H7 (cell line): ENCODE measurements around the gene KCNH8. TPM values are rescaled to one million over a fixed set of nuclear protein-coding genes. Genes with fewer than 3 reads are reported as not detected.

ENCODE experiments used
- DNase-seq: peaks from one replicate; pipeline ENCODE4 v3.0.0; 2012
- H3K27me3 ChIP-seq: 2 replicates; pipeline ENCODE4 v1.6.0; 2011; ENCODE audit warnings: mild to moderate bottlenecking, low read length; ENCODE audit not compliant: control insufficient read depth, insufficient read depth
- H3K36me3 ChIP-seq: replicated peaks from 2 replicates; pipeline ENCODE4 v1.5.1; 2011; ENCODE audit warnings: low read length; ENCODE audit not compliant: control insufficient read depth, insufficient read depth
- H3K4me3 ChIP-seq: 2 replicates; pipeline ENCODE4 v1.5.1; 2011; ENCODE audit warnings: low read depth, mild to moderate bottlenecking, control low read depth, low read length, moderate library complexity; ENCODE audit not compliant: insufficient read depth
- total RNA-seq: library from RNA; depleted of rRNA; stranded (reverse); fragments of >200 nt; shearing (Covaris generic); gene quantifications from 2 replicates; pipeline ENCODE4 v1.2.3, GENCODE V29; 2014

The KCNH8 gene
- total RNA-seq, 1 experiment from 2014 or later = 0.55 TPM

GRCh38 chr3:19149368-19149767 lies 1.1 kb downstream of the KCNH8 start:
- peak; percentile 48 for DNase-seq
- peaks cover 7% of the 10 kb centered on the region; the same call in 1 of the 2 replicates for H3K27me3 ChIP-seq
- H3K36me3 ChIP-seq = no peaks in the 10 kb centered on the region
- peak overlapping the region; percentile 82 for H3K4me3 ChIP-seq

GRCh38 chr3:19151171-19151570 lies 2.9 kb downstream of the KCNH8 start:
- Histone ChIP-seq H3K36me3 (no peaks in the 10 kb centered on the region), H3K27me3 (peaks cover 7% of the 10 kb centered on the region; the same call in 1 of the 2 replicates), H3K4me3 (no peak overlapping the region)
- DNase-seq = no peak

- H3K36me3 ChIP-seq = no peaks in the 10 kb centered on the region
- H3K27me3 ChIP-seq = no peaks in the 10 kb centered on the region; the same call in 1 of the 2 replicates
- no peak overlapping the region for H3K4me3 ChIP-seq
- no peak for DNase-seq
These were observed 6.5 kb downstream of the KCNH8 start for GRCh38 chr3:19154693-19155250.

GRCh38 chr3:19155375-19155774 lies 7.1 kb downstream of the KCNH8 start:
- H3K27me3 ChIP-seq = no peaks in the 10 kb centered on the region
- H3K36me3 ChIP-seq = no peaks in the 10 kb centered on the region
- DNase-seq = no peak
- H3K4me3 ChIP-seq = no peak overlapping the region

GRCh38 chr3:19159966-19160635 lies 11.8 kb downstream of the KCNH8 start:
- no peaks in the 10 kb centered on the region for H3K36me3 ChIP-seq
- H3K27me3 ChIP-seq = no peaks in the 10 kb centered on the region
- no peak for DNase-seq
- no peak overlapping the region for H3K4me3 ChIP-seq

GRCh38 chr3:19165654-19166053 lies 17.3 kb downstream of the KCNH8 start:
- H3K4me3 ChIP-seq = no peak overlapping the region
- DNase-seq = no peak
- no peaks in the 10 kb centered on the region for H3K27me3 ChIP-seq
- no peaks in the 10 kb centered on the region for H3K36me3 ChIP-seq

GRCh38 chr3:19171794-19172193 lies 23.5 kb downstream of the KCNH8 start:
- no peak overlapping the region for H3K4me3 ChIP-seq
- no peaks in the 10 kb centered on the region for H3K36me3 ChIP-seq
- no peaks in the 10 kb centered on the region for H3K27me3 ChIP-seq

GRCh38 chr3:19173945-19174344 lies 25.6 kb downstream of the KCNH8 start:
- H3K4me3 ChIP-seq = no peak overlapping the region
- no peaks in the 10 kb centered on the region for H3K27me3 ChIP-seq
- H3K36me3 ChIP-seq = no peaks in the 10 kb centered on the region
- peak; percentile 70 for DNase-seq

More at GRCh38 chr3:19171794-19172193, 23.5 kb downstream of the KCNH8 start:
- DNase-seq = no peak

GRCh38 chr3:19183584-19183983 lies 35.3 kb downstream of the KCNH8 start:
- no peak for DNase-seq
- Histone ChIP-seq H3K27me3 (no peaks in the 10 kb centered on the region), H3K36me3 (no peaks in the 10 kb centered on the region), H3K4me3 (no peak overlapping the region)

- H3K36me3 ChIP-seq = no peaks in the 10 kb centered on the region
- H3K27me3 ChIP-seq = no peaks in the 10 kb centered on the region
- DNase-seq = no peak
- no peak overlapping the region for H3K4me3 ChIP-seq
These were observed 41.8 kb downstream of the KCNH8 start for GRCh38 chr3:19190126-19190525.

GRCh38 chr3:19190602-19191001 lies 42.3 kb downstream of the KCNH8 start:
- H3K36me3 ChIP-seq = no peaks in the 10 kb centered on the region
- DNase-seq = no peak
- no peaks in the 10 kb centered on the region for H3K27me3 ChIP-seq

GRCh38 chr3:19199131-19199530 lies 50.8 kb downstream of the KCNH8 start:
- DNase-seq = no peak
- no peaks in the 10 kb centered on the region for H3K36me3 ChIP-seq
- no peak overlapping the region for H3K4me3 ChIP-seq
- H3K27me3 ChIP-seq = no peaks in the 10 kb centered on the region

More at GRCh38 chr3:19190602-19191001, 42.3 kb downstream of the KCNH8 start:
- H3K4me3 ChIP-seq = no peak overlapping the region

- no peak for DNase-seq
- Histone ChIP-seq H3K4me3 (no peak overlapping the region), H3K27me3 (no peaks in the 10 kb centered on the region), H3K36me3 (no peaks in the 10 kb centered on the region)
These were observed 54.0 kb downstream of the KCNH8 start for GRCh38 chr3:19202303-19202702.

- no peak for DNase-seq
- Histone ChIP-seq H3K27me3 (no peaks in the 10 kb centered on the region), H3K4me3 (no peak overlapping the region), H3K36me3 (no peaks in the 10 kb centered on the region)
These were observed 54.4 kb downstream of the KCNH8 start for GRCh38 chr3:19202754-19203153.

GRCh38 chr3:19206540-19206939 lies 58.2 kb downstream of the KCNH8 start:
- H3K4me3 ChIP-seq = no peak overlapping the region
- no peaks in the 10 kb centered on the region for H3K36me3 ChIP-seq
- no peak for DNase-seq
- no peaks in the 10 kb centered on the region for H3K27me3 ChIP-seq
